Transverse colon (tissue), 4 donors: ENCODE measurements around the gene REEP6.

Experiments
- CTCF ChIP-seq, 5 experiments: fragments of 200-600 bp in 3 of 5; fragments of 450-650 bp in 2 of 5; sonication (generic) in 3 of 5; IDR thresholded peaks; 1 replicate in 2 of 5; 2 replicates in 3 of 5; pipeline ENCODE4 v1.5.1; 2016 to 2017; ENCODE audit warnings: antibody characterized with exemption in 5 of 5, inconsistent platforms in 3 of 5, mild to moderate bottlenecking in 2 of 5, moderate library complexity in 1 of 5
- POLR2AphosphoS5 ChIP-seq, 3 donors: sonication (generic); formaldehyde crosslinking; IDR thresholded peaks; one replicate each; pipeline ENCODE4 v1.6.1; 2016; ENCODE audit warnings: antibody characterized with exemption in 3 of 3

DNA sequence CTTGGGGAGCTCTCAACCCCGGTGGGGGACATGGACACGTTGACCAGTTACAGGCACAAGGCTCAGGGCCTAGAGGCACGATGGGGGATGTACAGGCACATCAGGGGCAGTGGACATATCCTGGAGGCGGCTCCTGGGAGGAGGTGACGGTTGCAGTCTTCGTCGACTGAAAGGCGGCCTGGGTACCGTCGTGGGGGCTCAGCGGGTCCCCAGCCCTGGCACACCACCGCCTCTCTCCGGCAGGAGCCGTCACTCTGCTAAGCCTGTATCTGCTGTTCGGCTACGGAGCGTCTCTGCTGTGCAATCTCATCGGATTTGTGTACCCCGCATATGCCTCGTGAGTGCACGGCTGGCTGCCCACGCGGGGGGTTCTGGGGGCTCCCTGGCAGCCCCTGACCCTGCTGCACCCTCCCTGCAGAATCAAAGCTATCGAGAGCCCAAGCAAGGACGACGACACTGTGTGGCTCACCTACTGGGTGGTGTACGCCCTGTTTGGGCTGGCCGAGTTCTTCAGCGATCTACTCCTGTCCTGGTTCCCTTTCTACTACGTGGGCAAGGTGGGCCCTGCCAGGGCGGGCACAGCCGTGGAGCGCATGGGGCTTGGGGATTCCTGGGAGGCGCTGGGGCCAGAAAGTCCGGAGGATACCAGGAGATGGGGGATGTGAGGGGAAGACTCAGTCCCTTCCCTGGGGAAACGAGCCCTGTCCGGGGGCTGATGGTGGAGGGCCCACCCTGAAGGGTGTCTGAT lies 4.2 kb downstream of the REEP6 start:
- no peak for TF ChIP-seq CTCF (IDR thresholded peaks at IDR 0.05)
- no peak for TF ChIP-seq POLR2AphosphoS5 (IDR thresholded peaks at IDR 0.05)
